Measurements from ENCODE around the gene GPS2.

DNA sequence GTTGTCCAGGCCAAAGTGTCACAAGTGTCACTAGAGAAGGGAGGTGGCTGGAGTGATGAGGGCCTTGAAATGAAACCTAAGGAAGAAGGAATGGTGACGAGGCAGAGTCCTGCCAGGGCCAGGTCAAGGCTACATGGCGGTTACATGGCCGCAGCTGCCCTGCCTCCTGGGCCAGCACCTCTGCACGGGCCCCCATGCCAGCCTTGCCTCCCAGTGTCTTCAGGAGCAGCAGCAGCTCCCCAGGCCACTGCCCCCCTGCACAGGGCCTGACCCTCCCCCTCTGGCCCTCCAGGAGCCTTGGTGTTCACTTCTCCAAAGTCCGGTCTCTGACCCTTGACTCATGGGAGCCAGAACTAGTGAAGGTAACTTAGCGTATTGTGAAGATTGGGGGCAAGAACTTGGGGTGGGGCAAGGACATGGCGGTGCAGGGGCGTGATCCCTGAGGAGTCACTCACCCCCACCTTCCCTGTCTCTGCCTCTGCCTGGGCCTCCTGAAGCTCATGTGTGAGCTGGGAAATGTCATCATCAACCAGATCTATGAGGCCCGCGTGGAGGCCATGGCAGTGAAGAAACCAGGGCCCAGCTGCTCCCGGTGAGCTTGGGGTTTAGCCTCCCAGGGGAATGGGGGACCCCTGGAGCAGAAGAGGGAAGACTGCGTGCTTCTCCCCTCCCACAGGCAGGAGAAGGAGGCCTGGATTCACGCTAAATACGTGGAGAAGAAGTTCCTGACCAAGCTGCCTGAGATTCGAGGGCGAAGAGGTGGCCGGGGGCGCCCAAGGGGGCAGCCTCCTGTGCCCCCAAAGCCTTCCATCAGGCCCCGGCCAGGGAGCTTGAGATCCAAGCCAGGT lies 32.7 kb upstream of the GPS2 start:
- TF ChIP-seq, protein P1, sequence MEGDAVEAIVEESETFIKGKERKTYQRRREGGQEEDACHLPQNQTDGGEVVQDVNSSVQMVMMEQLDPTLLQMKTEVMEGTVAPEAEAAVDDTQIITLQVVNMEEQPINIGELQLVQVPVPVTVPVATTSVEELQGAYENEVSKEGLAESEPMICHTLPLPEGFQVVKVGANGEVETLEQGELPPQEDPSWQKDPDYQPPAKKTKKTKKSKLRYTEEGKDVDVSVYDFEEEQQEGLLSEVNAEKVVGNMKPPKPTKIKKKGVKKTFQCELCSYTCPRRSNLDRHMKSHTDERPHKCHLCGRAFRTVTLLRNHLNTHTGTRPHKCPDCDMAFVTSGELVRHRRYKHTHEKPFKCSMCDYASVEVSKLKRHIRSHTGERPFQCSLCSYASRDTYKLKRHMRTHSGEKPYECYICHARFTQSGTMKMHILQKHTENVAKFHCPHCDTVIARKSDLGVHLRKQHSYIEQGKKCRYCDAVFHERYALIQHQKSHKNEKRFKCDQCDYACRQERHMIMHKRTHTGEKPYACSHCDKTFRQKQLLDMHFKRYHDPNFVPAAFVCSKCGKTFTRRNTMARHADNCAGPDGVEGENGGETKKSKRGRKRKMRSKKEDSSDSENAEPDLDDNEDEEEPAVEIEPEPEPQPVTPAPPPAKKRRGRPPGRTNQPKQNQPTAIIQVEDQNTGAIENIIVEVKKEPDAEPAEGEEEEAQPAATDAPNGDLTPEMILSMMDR (conservative IDR thresholded peaks at IDR 0.05; ENCODE audit: low read depth in 2 of 2), result no peak
- TF ChIP-seq POLR2AphosphoS5 (IDR thresholded peaks at IDR 0.05; ENCODE audit: low read depth) (no peak), EZH2 (IDR thresholded peaks at IDR 0.05; ENCODE audit: low read depth, unreplicated experiment) (no peak), NANOG (IDR thresholded peaks at IDR 0.05; ENCODE audit: borderline replicate concordance) (no peak), ZNF114 (CRISPR knock-in tag; IDR thresholded peaks at IDR 0.05) (no peak), EZH2phosphoT487 (IDR thresholded peaks at IDR 0.05; ENCODE audit: unreplicated experiment) (no peak), CREB1 (CRISPR knock-in tag; IDR thresholded peaks at IDR 0.05; ENCODE audit: low read depth) (no peak), JUNB (IDR thresholded peaks at IDR 0.05; ENCODE audit: unreplicated experiment) (no peak), ZNF331 (CRISPR knock-in tag; IDR thresholded peaks at IDR 0.05; ENCODE audit: low read depth) (no peak), STAT1 (IDR thresholded peaks at IDR 0.05; ENCODE audit: unreplicated experiment) (no peak)
- TF ChIP-seq, protein P2, sequence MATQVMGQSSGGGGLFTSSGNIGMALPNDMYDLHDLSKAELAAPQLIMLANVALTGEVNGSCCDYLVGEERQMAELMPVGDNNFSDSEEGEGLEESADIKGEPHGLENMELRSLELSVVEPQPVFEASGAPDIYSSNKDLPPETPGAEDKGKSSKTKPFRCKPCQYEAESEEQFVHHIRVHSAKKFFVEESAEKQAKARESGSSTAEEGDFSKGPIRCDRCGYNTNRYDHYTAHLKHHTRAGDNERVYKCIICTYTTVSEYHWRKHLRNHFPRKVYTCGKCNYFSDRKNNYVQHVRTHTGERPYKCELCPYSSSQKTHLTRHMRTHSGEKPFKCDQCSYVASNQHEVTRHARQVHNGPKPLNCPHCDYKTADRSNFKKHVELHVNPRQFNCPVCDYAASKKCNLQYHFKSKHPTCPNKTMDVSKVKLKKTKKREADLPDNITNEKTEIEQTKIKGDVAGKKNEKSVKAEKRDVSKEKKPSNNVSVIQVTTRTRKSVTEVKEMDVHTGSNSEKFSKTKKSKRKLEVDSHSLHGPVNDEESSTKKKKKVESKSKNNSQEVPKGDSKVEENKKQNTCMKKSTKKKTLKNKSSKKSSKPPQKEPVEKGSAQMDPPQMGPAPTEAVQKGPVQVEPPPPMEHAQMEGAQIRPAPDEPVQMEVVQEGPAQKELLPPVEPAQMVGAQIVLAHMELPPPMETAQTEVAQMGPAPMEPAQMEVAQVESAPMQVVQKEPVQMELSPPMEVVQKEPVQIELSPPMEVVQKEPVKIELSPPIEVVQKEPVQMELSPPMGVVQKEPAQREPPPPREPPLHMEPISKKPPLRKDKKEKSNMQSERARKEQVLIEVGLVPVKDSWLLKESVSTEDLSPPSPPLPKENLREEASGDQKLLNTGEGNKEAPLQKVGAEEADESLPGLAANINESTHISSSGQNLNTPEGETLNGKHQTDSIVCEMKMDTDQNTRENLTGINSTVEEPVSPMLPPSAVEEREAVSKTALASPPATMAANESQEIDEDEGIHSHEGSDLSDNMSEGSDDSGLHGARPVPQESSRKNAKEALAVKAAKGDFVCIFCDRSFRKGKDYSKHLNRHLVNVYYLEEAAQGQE (IDR thresholded peaks at IDR 0.05; ENCODE audit: unreplicated experiment), result no peak
- TF ChIP-seq, protein P3, sequence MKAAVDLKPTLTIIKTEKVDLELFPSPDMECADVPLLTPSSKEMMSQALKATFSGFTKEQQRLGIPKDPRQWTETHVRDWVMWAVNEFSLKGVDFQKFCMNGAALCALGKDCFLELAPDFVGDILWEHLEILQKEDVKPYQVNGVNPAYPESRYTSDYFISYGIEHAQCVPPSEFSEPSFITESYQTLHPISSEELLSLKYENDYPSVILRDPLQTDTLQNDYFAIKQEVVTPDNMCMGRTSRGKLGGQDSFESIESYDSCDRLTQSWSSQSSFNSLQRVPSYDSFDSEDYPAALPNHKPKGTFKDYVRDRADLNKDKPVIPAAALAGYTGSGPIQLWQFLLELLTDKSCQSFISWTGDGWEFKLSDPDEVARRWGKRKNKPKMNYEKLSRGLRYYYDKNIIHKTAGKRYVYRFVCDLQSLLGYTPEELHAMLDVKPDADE (IDR thresholded peaks at IDR 0.05), result no peak
- TF ChIP-seq, protein P4, sequence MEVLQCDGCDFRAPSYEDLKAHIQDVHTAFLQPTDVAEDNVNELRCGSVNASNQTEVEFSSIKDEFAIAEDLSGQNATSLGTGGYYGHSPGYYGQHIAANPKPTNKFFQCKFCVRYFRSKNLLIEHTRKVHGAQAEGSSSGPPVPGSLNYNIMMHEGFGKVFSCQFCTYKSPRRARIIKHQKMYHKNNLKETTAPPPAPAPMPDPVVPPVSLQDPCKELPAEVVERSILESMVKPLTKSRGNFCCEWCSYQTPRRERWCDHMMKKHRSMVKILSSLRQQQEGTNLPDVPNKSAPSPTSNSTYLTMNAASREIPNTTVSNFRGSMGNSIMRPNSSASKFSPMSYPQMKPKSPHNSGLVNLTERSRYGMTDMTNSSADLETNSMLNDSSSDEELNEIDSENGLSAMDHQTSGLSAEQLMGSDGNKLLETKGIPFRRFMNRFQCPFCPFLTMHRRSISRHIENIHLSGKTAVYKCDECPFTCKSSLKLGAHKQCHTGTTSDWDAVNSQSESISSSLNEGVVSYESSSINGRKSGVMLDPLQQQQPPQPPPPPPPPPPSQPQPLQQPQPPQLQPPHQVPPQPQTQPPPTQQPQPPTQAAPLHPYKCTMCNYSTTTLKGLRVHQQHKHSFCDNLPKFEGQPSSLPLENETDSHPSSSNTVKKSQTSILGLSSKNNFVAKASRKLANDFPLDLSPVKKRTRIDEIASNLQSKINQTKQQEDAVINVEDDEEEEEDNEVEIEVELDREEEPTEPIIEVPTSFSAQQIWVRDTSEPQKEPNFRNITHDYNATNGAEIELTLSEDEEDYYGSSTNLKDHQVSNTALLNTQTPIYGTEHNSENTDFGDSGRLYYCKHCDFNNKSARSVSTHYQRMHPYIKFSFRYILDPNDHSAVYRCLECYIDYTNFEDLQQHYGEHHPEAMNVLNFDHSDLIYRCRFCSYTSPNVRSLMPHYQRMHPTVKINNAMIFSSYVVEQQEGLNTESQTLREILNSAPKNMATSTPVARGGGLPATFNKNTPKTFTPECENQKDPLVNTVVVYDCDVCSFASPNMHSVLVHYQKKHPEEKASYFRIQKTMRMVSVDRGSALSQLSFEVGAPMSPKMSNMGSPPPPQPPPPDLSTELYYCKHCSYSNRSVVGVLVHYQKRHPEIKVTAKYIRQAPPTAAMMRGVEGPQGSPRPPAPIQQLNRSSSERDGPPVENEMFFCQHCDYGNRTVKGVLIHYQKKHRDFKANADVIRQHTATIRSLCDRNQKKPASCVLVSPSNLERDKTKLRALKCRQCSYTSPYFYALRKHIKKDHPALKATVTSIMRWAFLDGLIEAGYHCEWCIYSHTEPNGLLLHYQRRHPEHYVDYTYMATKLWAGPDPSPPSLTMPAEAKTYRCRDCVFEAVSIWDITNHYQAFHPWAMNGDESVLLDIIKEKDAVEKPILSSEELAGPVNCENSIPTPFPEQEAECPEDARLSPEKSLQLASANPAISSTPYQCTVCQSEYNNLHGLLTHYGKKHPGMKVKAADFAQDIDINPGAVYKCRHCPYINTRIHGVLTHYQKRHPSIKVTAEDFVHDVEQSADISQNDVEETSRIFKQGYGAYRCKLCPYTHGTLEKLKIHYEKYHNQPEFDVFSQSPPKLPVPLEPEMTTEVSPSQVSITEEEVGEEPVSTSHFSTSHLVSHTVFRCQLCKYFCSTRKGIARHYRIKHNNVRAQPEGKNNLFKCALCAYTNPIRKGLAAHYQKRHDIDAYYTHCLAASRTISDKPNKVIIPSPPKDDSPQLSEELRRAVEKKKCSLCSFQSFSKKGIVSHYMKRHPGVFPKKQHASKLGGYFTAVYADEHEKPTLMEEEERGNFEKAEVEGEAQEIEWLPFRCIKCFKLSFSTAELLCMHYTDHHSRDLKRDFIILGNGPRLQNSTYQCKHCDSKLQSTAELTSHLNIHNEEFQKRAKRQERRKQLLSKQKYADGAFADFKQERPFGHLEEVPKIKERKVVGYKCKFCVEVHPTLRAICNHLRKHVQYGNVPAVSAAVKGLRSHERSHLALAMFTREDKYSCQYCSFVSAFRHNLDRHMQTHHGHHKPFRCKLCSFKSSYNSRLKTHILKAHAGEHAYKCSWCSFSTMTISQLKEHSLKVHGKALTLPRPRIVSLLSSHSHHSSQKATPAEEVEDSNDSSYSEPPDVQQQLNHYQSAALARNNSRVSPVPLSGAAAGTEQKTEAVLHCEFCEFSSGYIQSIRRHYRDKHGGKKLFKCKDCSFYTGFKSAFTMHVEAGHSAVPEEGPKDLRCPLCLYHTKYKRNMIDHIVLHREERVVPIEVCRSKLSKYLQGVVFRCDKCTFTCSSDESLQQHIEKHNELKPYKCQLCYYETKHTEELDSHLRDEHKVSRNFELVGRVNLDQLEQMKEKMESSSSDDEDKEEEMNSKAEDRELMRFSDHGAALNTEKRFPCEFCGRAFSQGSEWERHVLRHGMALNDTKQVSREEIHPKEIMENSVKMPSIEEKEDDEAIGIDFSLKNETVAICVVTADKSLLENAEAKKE (CRISPR knock-in tag; IDR thresholded peaks at IDR 0.05), result no peak
